Neural progenitor cell (in vitro differentiated cells): ENCODE data around the gene IFIT5.

Experiments
- EZH2 ChIP-seq: fragments of 200-600 bp; sonication (generic); IDR thresholded peaks from 2 replicates; pipeline ENCODE4 v1.6.1; 2017; ENCODE audit warnings: antibody characterized with exemption, mild to moderate bottlenecking, moderate library complexity
- EZH2phosphoT487 ChIP-seq: fragments of 200-600 bp; sonication (generic); IDR thresholded peaks from 2 replicates; pipeline ENCODE4 v1.6.1; 2017; ENCODE audit warnings: antibody characterized with exemption
- TF ChIP-seq, protein P1 (sequence below): fragments of 200-600 bp; sonication (generic); IDR thresholded peaks from 2 replicates; pipeline ENCODE4 v1.5.1; 2017; ENCODE audit warnings: antibody characterized with exemption, mild to moderate bottlenecking

GRCh38 chr10:89421018-89421476, 6.7 kb downstream of the IFIT5 start:
- TF ChIP-seq EZH2 (no peak), EZH2phosphoT487 (no peak)
- TF ChIP-seq, protein P1, sequence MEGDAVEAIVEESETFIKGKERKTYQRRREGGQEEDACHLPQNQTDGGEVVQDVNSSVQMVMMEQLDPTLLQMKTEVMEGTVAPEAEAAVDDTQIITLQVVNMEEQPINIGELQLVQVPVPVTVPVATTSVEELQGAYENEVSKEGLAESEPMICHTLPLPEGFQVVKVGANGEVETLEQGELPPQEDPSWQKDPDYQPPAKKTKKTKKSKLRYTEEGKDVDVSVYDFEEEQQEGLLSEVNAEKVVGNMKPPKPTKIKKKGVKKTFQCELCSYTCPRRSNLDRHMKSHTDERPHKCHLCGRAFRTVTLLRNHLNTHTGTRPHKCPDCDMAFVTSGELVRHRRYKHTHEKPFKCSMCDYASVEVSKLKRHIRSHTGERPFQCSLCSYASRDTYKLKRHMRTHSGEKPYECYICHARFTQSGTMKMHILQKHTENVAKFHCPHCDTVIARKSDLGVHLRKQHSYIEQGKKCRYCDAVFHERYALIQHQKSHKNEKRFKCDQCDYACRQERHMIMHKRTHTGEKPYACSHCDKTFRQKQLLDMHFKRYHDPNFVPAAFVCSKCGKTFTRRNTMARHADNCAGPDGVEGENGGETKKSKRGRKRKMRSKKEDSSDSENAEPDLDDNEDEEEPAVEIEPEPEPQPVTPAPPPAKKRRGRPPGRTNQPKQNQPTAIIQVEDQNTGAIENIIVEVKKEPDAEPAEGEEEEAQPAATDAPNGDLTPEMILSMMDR: no peak
